HCT116 (cell line): ENCODE results near the gene FRMPD4. TPM values are rescaled to one million over a fixed set of nuclear protein-coding genes. Genes with fewer than 3 reads are reported as not detected.

ENCODE experiments used
- ATAC-seq: fragments of 200-7000 bp; cut with Tn5 transposase; 2 replicates; pipeline ENCODE4 v1.9.1; 2020; ENCODE audit warnings: mild to moderate bottlenecking, moderate library complexity
- BruUV-seq: library from RNA; stranded (reverse); fragments of 400-500 nt; replicated peaks from 2 replicates; lab custom pipeline; 2021; lab: Mats Ljungman, UMichigan
- CTCF ChIA-PET: fragments of 300-600 bp; sonication (Branson Sonifier 250); formaldehyde crosslinking; loops from one replicate; lab custom pipeline; 2021; ENCODE audit warnings: antibody characterized with exemption; lab: Charles Lee
- POLR2A ChIA-PET: fragments of 300-600, 350-600 bp; sonication (Branson Sonifier 250); formaldehyde crosslinking; loops from one replicate; lab custom pipeline; 2021; ENCODE audit warnings: antibody characterized with exemption; lab: Charles Lee
- RAD21 ChIA-PET, 2 experiments: fragments of 300-600 bp; sonication (Branson Sonifier 250); formaldehyde crosslinking; loops; one replicate each; lab custom pipeline; 2023; ENCODE audit warnings: low total read pairs in 2 of 2; ENCODE audit not compliant: uncharacterized antibody in 2 of 2, unreplicated experiment in 2 of 2, low non-redundant PET in 1 of 2; lab: Charles Lee
- DNase-seq: peaks from one replicate; pipeline ENCODE4 v3.0.0-alpha.2; 2010; ENCODE audit warnings: low read depth, low spot score
- H2AFZ ChIP-seq: fragments of 200-600 bp; shearing (Covaris generic), sonication (generic); 2 replicates; pipeline ENCODE4 v1.6.1; 2017; ENCODE audit warnings: low read depth, mixed run types, mixed read lengths, antibody characterized with exemption, low read length; ENCODE audit not compliant: poor library complexity, severe bottlenecking
- H3K27ac ChIP-seq: 2 replicates; pipeline ENCODE4 v1.5.1; 2012; ENCODE audit warnings: low read depth, low read length
- H3K27me3 ChIP-seq: fragments of 200-600 bp; sonication (generic); 2 replicates; pipeline ENCODE4 v1.6.1; 2016; ENCODE audit warnings: mixed run types, low read length, mixed read lengths; ENCODE audit not compliant: insufficient read depth
- H3K36me3 ChIP-seq, 2 experiments: fragments of 200-500 bp in 1 of 2; fragments of 200-600 bp in 1 of 2; sonication (Bioruptor generic) in 1 of 2; sonication (generic) in 1 of 2; 2 replicates each; pipeline versions ENCODE4 v1.5.1 to v1.6.1; 2014 to 2016; ENCODE audit warnings: low read length in 2 of 2, inconsistent platforms in 1 of 2, mixed read lengths in 1 of 2, mixed run types in 1 of 2; ENCODE audit not compliant: insufficient read depth in 2 of 2, control insufficient read depth in 1 of 2
- H3K4me1 ChIP-seq, 2 experiments: fragments of 200-600 bp in 1 of 2; sonication (generic) in 1 of 2; 2 replicates each; pipeline versions ENCODE4 v1.5.1 to v1.6.1; 2012 to 2017; ENCODE audit warnings: low read length in 2 of 2, inconsistent platforms in 1 of 2, mild to moderate bottlenecking in 1 of 2, mixed read lengths in 1 of 2, mixed run types in 1 of 2, moderate library complexity in 1 of 2; ENCODE audit not compliant: insufficient read depth in 2 of 2, control insufficient read depth in 1 of 2
- H3K4me2 ChIP-seq: fragments of 200-600 bp; sonication (generic); 2 replicates; pipeline ENCODE4 v1.6.1; 2017; ENCODE audit warnings: mixed run types, low read length, mixed read lengths
- H3K4me3 ChIP-seq, 2 experiments: fragments of 200-600 bp in 1 of 2; sonication (generic) in 1 of 2; replicated peaks in 1 of 2; 2 replicates each; pipeline ENCODE4 v1.5.1; 2011 to 2016; ENCODE audit warnings: low read length in 2 of 2, control low read depth in 1 of 2, low read depth in 1 of 2, mild to moderate bottlenecking in 1 of 2, mixed read lengths in 1 of 2, mixed run types in 1 of 2
- H3K79me2 ChIP-seq: fragments of 200-600 bp; sonication (generic); 2 replicates; pipeline ENCODE4 v1.6.1; 2017; ENCODE audit warnings: mild to moderate bottlenecking, mixed run types, low read length, moderate library complexity, mixed read lengths; ENCODE audit not compliant: insufficient read depth
- H3K9ac ChIP-seq: fragments of 200-600 bp; sonication (generic); 2 replicates; pipeline ENCODE4 v1.6.1; 2016; ENCODE audit warnings: low read length, mixed read lengths
- H3K9me2 ChIP-seq: fragments of 200-600 bp; sonication (generic), shearing (Covaris generic); 2 replicates; pipeline ENCODE4 v1.6.1; 2017; ENCODE audit warnings: mixed run types, mild to moderate bottlenecking, moderate library complexity; ENCODE audit not compliant: insufficient read depth
- H3K9me3 ChIP-seq, 2 experiments: fragments of 200-500 bp in 1 of 2; fragments of 200-600 bp in 1 of 2; sonication (Bioruptor generic) in 1 of 2; sonication (generic) in 1 of 2; 2 replicates each; pipeline ENCODE4 v1.6.1; 2014 to 2017; ENCODE audit warnings: low read length in 2 of 2, mixed read lengths in 2 of 2, inconsistent platforms in 1 of 2, low read depth in 1 of 2, mild to moderate bottlenecking in 1 of 2, mixed run types in 1 of 2, moderate library complexity in 1 of 2; ENCODE audit not compliant: control insufficient read depth in 1 of 2, insufficient read depth in 1 of 2
- H4K20me1 ChIP-seq: fragments of 200-600 bp; sonication (generic), shearing (Covaris generic); 2 replicates; pipeline ENCODE4 v1.6.1; 2017; ENCODE audit warnings: mixed run types, mild to moderate bottlenecking, moderate library complexity; ENCODE audit not compliant: insufficient read depth
- CBX3 ChIP-seq: IDR thresholded peaks from 2 replicates; pipeline ENCODE4 v1.6.1; 2012; ENCODE audit warnings: low read depth
- CEBPB ChIP-seq: IDR thresholded peaks from 2 replicates; pipeline ENCODE4 v1.6.1; 2012; ENCODE audit warnings: low read depth
- ELF1 ChIP-seq: IDR thresholded peaks from 2 replicates; pipeline ENCODE4 v1.6.1; 2012; ENCODE audit warnings: low read depth, borderline replicate concordance
- EZH2 ChIP-seq: fragments of 200-600 bp; sonication (generic); IDR thresholded peaks from 2 replicates; pipeline ENCODE4 v1.6.1; 2017; ENCODE audit warnings: antibody characterized with exemption, mixed run types
- EZH2phosphoT487 ChIP-seq: fragments of 200-600 bp; IDR thresholded peaks from 2 replicates; pipeline ENCODE4 v1.6.1; 2018; ENCODE audit warnings: antibody characterized with exemption, borderline replicate concordance
- FOSL1 ChIP-seq: IDR thresholded peaks from 2 replicates; pipeline ENCODE4 v1.6.1; 2012; ENCODE audit warnings: low read depth
- SIN3A ChIP-seq: IDR thresholded peaks from 2 replicates; pipeline ENCODE4 v1.6.1; 2012; ENCODE audit warnings: low read depth
- TCF7L2 ChIP-seq: IDR thresholded peaks from 2 replicates; pipeline ENCODE4 v1.7.0; 2011; ENCODE audit warnings: borderline replicate concordance, inconsistent platforms; ENCODE audit not compliant: insufficient read depth, insufficient read length; ENCODE audit errors: extremely low read depth
- YY1 ChIP-seq: IDR thresholded peaks from 2 replicates; pipeline ENCODE4 v1.6.1; 2011; ENCODE audit warnings: low read length, low read depth, moderate library complexity, mild to moderate bottlenecking; ENCODE audit not compliant: insufficient replicate concordance; ENCODE audit errors: extremely low read depth
- ZFX ChIP-seq: fragments of 450-650 bp; IDR thresholded peaks from 2 replicates; pipeline ENCODE4 v1.6.1; 2017
- ZNF274 ChIP-seq: fragments of 200-500 bp; sonication (Bioruptor generic); IDR thresholded peaks from 2 replicates; pipeline ENCODE4 v1.6.1; 2014; ENCODE audit warnings: mild to moderate bottlenecking, low read depth, low read length, inconsistent platforms
- intact Hi-C: fragments of 100-400 bp; cut with micrococcal nuclease; formaldehyde crosslinking; loops from 2 replicates; pipeline ENCODE4 v1.10.0; 2022
- total RNA-seq: library from RNA; stranded (reverse); gene quantifications from one replicate; pipeline ENCODE4 v1.2.1, GENCODE V29; 2021; ENCODE audit not compliant: unreplicated experiment
- TF ChIP-seq, protein P1 (sequence below): IDR thresholded peaks from 2 replicates; pipeline ENCODE4 v1.6.1; 2011; ENCODE audit warnings: mild to moderate bottlenecking, low read length, moderate library complexity; ENCODE audit not compliant: insufficient replicate concordance; ENCODE audit errors: extremely low read depth
- TF ChIP-seq, protein P2 (sequence below): IDR thresholded peaks from 2 replicates; pipeline ENCODE4 v1.6.1; 2012
- TF ChIP-seq, protein P3 (sequence below): IDR thresholded peaks from 2 replicates; pipeline ENCODE4 v1.6.1; 2012; ENCODE audit warnings: low read depth

FRMPD4 gene
- total RNA-seq, 1 experiment from 2014 or later: not detected

DNA sequence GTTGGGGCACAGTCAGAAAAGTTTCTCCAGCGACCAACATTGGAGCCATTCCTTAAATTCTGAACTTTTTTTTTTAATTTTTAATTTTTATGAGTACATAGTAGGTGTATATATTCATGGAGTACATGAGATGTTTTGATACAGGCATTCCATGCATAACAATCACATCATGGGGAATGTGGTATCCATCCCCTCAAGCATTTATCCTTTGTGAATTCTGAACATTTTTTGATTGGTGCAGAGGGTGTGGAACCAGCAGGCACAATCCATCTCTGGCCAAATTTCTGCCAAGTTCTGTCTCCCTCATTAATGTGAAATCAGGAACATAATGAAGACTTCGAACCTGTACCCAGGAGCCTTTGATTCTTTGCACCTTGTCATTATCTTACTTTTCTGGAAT is 267.0 kb downstream of the FRMPD4 start:
- no peak for DNase-seq
- BruUV-seq: no TSS peak

More for the DNA sequence above, 267.0 kb downstream of the FRMPD4 start:
- intact Hi-C loops: no loop called here
- H3K9ac ChIP-seq: no peak overlapping the region
- H3K9me2 ChIP-seq: no peaks in the 10 kb centered on the region
- no peak overlapping the region for H3K27ac ChIP-seq
- H3K4me2 ChIP-seq: no peak overlapping the region
- no peak overlapping the region for H2AFZ ChIP-seq
- H3K79me2 ChIP-seq: no peaks in the 10 kb centered on the region
- H3K9me3 ChIP-seq: no peaks in the 10 kb centered on the region
- RAD21 ChIA-PET: no interaction called here
- ATAC-seq: no peak
- H3K4me3 ChIP-seq: no peak overlapping the region
- CTCF ChIA-PET: no interaction called here
- no peaks in the 10 kb centered on the region for H4K20me1 ChIP-seq
- H3K4me1 ChIP-seq: no peaks in the 10 kb centered on the region
- no peaks in the 10 kb centered on the region for H3K27me3 ChIP-seq
- H3K36me3 ChIP-seq: no peaks in the 10 kb centered on the region
- TF ChIP-seq CBX3 (no peak), ZFX (no peak), EZH2 (no peak), CEBPB (no peak), SIN3A (no peak), FOSL1 (no peak), YY1 (no peak), EZH2phosphoT487 (no peak), ELF1 (no peak), TCF7L2 (no peak), ZNF274 (no peak)
- TF ChIP-seq, protein P1, sequence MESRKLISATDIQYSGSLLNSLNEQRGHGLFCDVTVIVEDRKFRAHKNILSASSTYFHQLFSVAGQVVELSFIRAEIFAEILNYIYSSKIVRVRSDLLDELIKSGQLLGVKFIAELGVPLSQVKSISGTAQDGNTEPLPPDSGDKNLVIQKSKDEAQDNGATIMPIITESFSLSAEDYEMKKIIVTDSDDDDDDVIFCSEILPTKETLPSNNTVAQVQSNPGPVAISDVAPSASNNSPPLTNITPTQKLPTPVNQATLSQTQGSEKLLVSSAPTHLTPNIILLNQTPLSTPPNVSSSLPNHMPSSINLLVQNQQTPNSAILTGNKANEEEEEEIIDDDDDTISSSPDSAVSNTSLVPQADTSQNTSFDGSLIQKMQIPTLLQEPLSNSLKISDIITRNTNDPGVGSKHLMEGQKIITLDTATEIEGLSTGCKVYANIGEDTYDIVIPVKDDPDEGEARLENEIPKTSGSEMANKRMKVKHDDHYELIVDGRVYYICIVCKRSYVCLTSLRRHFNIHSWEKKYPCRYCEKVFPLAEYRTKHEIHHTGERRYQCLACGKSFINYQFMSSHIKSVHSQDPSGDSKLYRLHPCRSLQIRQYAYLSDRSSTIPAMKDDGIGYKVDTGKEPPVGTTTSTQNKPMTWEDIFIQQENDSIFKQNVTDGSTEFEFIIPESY: no peak
- TF ChIP-seq, protein P2, sequence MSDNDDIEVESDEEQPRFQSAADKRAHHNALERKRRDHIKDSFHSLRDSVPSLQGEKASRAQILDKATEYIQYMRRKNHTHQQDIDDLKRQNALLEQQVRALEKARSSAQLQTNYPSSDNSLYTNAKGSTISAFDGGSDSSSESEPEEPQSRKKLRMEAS: no peak
- TF ChIP-seq, protein P3, sequence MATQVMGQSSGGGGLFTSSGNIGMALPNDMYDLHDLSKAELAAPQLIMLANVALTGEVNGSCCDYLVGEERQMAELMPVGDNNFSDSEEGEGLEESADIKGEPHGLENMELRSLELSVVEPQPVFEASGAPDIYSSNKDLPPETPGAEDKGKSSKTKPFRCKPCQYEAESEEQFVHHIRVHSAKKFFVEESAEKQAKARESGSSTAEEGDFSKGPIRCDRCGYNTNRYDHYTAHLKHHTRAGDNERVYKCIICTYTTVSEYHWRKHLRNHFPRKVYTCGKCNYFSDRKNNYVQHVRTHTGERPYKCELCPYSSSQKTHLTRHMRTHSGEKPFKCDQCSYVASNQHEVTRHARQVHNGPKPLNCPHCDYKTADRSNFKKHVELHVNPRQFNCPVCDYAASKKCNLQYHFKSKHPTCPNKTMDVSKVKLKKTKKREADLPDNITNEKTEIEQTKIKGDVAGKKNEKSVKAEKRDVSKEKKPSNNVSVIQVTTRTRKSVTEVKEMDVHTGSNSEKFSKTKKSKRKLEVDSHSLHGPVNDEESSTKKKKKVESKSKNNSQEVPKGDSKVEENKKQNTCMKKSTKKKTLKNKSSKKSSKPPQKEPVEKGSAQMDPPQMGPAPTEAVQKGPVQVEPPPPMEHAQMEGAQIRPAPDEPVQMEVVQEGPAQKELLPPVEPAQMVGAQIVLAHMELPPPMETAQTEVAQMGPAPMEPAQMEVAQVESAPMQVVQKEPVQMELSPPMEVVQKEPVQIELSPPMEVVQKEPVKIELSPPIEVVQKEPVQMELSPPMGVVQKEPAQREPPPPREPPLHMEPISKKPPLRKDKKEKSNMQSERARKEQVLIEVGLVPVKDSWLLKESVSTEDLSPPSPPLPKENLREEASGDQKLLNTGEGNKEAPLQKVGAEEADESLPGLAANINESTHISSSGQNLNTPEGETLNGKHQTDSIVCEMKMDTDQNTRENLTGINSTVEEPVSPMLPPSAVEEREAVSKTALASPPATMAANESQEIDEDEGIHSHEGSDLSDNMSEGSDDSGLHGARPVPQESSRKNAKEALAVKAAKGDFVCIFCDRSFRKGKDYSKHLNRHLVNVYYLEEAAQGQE: no peak
- POLR2A ChIA-PET: no interaction called here
